Neural cell (in vitro differentiated cells): ENCODE measurements around the gene ACAA1. TPM values are rescaled to one million over a fixed set of nuclear protein-coding genes. Genes with fewer than 3 reads are reported as not detected.
"Not testable (repeated sequence)": the region's sequence is repeated elsewhere in the genome, so short reads cannot be mapped to it uniquely, and the experiment has no call there.

Source experiments
- H2AFZ ChIP-seq: fragments of 200-600, 300-800 bp; sonication (generic), shearing (Covaris generic); 2 replicates; pipeline ENCODE4 v1.6.0; 2014; ENCODE audit warnings: low read depth, mild to moderate bottlenecking, antibody characterized with exemption, low read length, moderate library complexity
- H3F3A ChIP-seq: fragments of 200-600 bp; shearing (Covaris generic); 2 replicates; pipeline ENCODE4 v1.6.1; 2016; ENCODE audit warnings: mild to moderate bottlenecking, moderate library complexity, mixed read lengths, antibody characterized with exemption, low read length; ENCODE audit not compliant: insufficient read depth, poor library complexity, severe bottlenecking
- H3K27ac ChIP-seq: fragments of 200-600, 300-800 bp; sonication (generic), shearing (Covaris generic); 2 replicates; pipeline ENCODE4 v1.5.1; 2014; ENCODE audit warnings: mild to moderate bottlenecking, low read length, moderate library complexity
- H3K27me3 ChIP-seq: fragments of 300-800, 200-600 bp; sonication (generic), shearing (Covaris generic); 2 replicates; pipeline ENCODE4 v1.6.0; 2014; ENCODE audit warnings: mild to moderate bottlenecking, low read depth, low read length, moderate library complexity; ENCODE audit not compliant: insufficient read depth
- H3K36me3 ChIP-seq: fragments of 300-800, 200-600 bp; sonication (generic), shearing (Covaris generic); 2 replicates; pipeline ENCODE4 v1.5.1; 2014; ENCODE audit warnings: mild to moderate bottlenecking, antibody characterized with exemption, low read length, moderate library complexity; ENCODE audit not compliant: insufficient read depth
- H3K4me2 ChIP-seq: fragments of 300-800, 200-600 bp; sonication (generic), shearing (Covaris generic); 2 replicates; pipeline ENCODE4 v1.6.0; 2014; ENCODE audit warnings: mild to moderate bottlenecking, low read length
- H3K4me3 ChIP-seq: fragments of 300-800, 200-600 bp; sonication (generic), shearing (Covaris generic); 2 replicates; pipeline ENCODE4 v1.5.1; 2014; ENCODE audit warnings: mild to moderate bottlenecking, low read length, moderate library complexity
- H3K79me2 ChIP-seq: fragments of 200-600 bp; shearing (Covaris generic); replicated peaks from 2 replicates; pipeline ENCODE4 v1.6.0; 2014; ENCODE audit warnings: mild to moderate bottlenecking, low read length, moderate library complexity; ENCODE audit not compliant: insufficient read depth
- H3K9ac ChIP-seq: fragments of 300-800, 200-600 bp; sonication (generic), shearing (Covaris generic); 2 replicates; pipeline ENCODE4 v1.6.1; 2016; ENCODE audit warnings: mild to moderate bottlenecking, low read length, mixed read lengths
- H3K9me2 ChIP-seq: fragments of 200-600 bp; shearing (Covaris generic); 2 replicates; pipeline ENCODE4 v1.6.1; 2016; ENCODE audit warnings: mild to moderate bottlenecking, low read length, mixed read lengths; ENCODE audit not compliant: insufficient read depth
- H3K9me3 ChIP-seq: fragments of 200-600, 300-800 bp; sonication (generic), shearing (Covaris generic); 2 replicates; pipeline ENCODE4 v1.6.1; 2016; ENCODE audit warnings: mild to moderate bottlenecking, mixed run types, low read length, moderate library complexity, mixed read lengths
- H4K20me1 ChIP-seq: fragments of 200-600 bp; shearing (Covaris generic); 2 replicates; pipeline ENCODE4 v1.6.1; 2016; ENCODE audit warnings: mild to moderate bottlenecking, mixed run types; ENCODE audit not compliant: insufficient read depth
- CTCF ChIP-seq: fragments of 450-650 bp; IDR thresholded peaks from 2 replicates; pipeline ENCODE4 v1.5.1; 2014; ENCODE audit warnings: antibody characterized with exemption, mild to moderate bottlenecking, moderate library complexity; ENCODE audit not compliant: poor library complexity, severe bottlenecking
- EP300 ChIP-seq: fragments of 450-650 bp; conservative IDR thresholded peaks from 2 replicates; pipeline ENCODE4 v1.6.1; 2014; ENCODE audit warnings: antibody characterized with exemption, mild to moderate bottlenecking, moderate library complexity; ENCODE audit not compliant: poor library complexity, severe bottlenecking
- EZH2 ChIP-seq: fragments of 200-600, 300-800 bp; shearing (Covaris generic), sonication (generic); IDR thresholded peaks from 2 replicates; pipeline ENCODE4 v1.6.1; 2014; ENCODE audit warnings: antibody characterized with exemption, low read length, borderline replicate concordance, mild to moderate bottlenecking; ENCODE audit not compliant: insufficient read depth, poor library complexity, severe bottlenecking
- MXI1 ChIP-seq: fragments of 450-650 bp; conservative IDR thresholded peaks from 2 replicates; pipeline ENCODE4 v1.6.1; 2014; ENCODE audit warnings: antibody characterized with exemption, mild to moderate bottlenecking; ENCODE audit not compliant: poor library complexity, severe bottlenecking
- POLR2AphosphoS5 ChIP-seq: IDR thresholded peaks from 2 replicates; pipeline ENCODE4 v1.6.1; 2012
- RAD21 ChIP-seq: fragments of 450-650 bp; conservative IDR thresholded peaks from 2 replicates; pipeline ENCODE4 v1.6.1; 2014; ENCODE audit warnings: antibody characterized with exemption, mild to moderate bottlenecking, moderate library complexity
- SMC3 ChIP-seq: fragments of 450-650 bp; conservative IDR thresholded peaks from 2 replicates; pipeline ENCODE4 v1.6.1; 2014; ENCODE audit warnings: antibody characterized with exemption, mild to moderate bottlenecking, moderate library complexity; ENCODE audit not compliant: poor library complexity
- TAF1 ChIP-seq: IDR thresholded peaks from 2 replicates; pipeline ENCODE4 v1.6.1; 2012; ENCODE audit warnings: low read depth
- polyA plus RNA-seq: library from polyadenylated mRNA; depleted of rRNA; stranded (reverse); fragments of >200 nt; gene quantifications from 2 replicates; pipeline ENCODE4 v1.2.3, GENCODE V29; 2014
- TF ChIP-seq, protein P1 (sequence below): IDR thresholded peaks from 2 replicates; pipeline ENCODE4 v1.6.1; 2012; ENCODE audit warnings: borderline replicate concordance

The ACAA1 gene
- polyA plus RNA-seq, 1 donor from 2014 or later: 59.1 TPM

DNA sequence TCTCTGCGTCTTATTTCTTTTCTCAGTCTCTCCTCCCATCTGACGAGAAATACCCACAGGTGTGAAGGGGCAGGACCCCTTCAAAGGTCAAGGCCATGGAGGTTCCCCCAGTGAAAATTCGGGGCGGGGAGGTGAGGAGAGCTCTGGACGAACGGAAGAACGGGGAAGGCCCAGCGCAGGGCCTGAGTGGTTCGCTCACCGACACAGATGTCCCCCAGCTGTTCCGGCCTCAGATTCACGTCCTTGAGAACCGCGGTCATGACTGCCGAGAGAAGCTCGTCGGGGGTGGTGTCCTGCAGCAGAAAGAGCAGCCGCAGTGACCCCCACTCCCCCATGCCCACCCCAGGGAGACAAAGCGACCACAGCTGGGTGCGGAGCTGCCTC is 542 bp downstream of the ACAA1 start:
- Histone ChIP-seq H2AFZ (peak overlapping the region; percentile 73), H3K9me2 (no peaks in the 10 kb centered on the region)

GRCh38 chr3:38135621-38136277 is 1.2 kb downstream of the ACAA1 start:
- Histone ChIP-seq H3K27ac (peak overlapping the region; percentile 42), H3K4me3 (peak overlapping the region; percentile 93), H3K9ac (peak overlapping the region; percentile 80), H3K27me3 (peaks cover 20% of the 10 kb centered on the region), H3K4me2 (peak overlapping the region; percentile 82), H2AFZ (peak overlapping the region; percentile 73)
- peak; percentile 20 for TF ChIP-seq MXI1
- not testable (repeated sequence) for H4K20me1 ChIP-seq, H3K9me3 ChIP-seq, H3K36me3 ChIP-seq, H3K79me2 ChIP-seq, H3F3A ChIP-seq, H3K9me2 ChIP-seq

More for the DNA sequence above, 542 bp downstream of the ACAA1 start:
- Histone ChIP-seq H3F3A (no peaks in the 10 kb centered on the region), H3K27ac (peak overlapping the region; percentile 42), H3K9me3 (no peaks in the 10 kb centered on the region), H3K79me2 (peaks cover 7% of the 10 kb centered on the region), H3K4me3 (peak overlapping the region; percentile 93), H3K4me2 (peak overlapping the region; percentile 82), H3K27me3 (peaks cover 20% of the 10 kb centered on the region), H3K36me3 (no peaks in the 10 kb centered on the region), H3K9ac (peak overlapping the region; percentile 80), H4K20me1 (no peaks in the 10 kb centered on the region)
- TF ChIP-seq SMC3: no peak
- TF ChIP-seq EZH2: no peak
- no peak for TF ChIP-seq TAF1
- no peak for TF ChIP-seq EP300
- TF ChIP-seq, protein P1, sequence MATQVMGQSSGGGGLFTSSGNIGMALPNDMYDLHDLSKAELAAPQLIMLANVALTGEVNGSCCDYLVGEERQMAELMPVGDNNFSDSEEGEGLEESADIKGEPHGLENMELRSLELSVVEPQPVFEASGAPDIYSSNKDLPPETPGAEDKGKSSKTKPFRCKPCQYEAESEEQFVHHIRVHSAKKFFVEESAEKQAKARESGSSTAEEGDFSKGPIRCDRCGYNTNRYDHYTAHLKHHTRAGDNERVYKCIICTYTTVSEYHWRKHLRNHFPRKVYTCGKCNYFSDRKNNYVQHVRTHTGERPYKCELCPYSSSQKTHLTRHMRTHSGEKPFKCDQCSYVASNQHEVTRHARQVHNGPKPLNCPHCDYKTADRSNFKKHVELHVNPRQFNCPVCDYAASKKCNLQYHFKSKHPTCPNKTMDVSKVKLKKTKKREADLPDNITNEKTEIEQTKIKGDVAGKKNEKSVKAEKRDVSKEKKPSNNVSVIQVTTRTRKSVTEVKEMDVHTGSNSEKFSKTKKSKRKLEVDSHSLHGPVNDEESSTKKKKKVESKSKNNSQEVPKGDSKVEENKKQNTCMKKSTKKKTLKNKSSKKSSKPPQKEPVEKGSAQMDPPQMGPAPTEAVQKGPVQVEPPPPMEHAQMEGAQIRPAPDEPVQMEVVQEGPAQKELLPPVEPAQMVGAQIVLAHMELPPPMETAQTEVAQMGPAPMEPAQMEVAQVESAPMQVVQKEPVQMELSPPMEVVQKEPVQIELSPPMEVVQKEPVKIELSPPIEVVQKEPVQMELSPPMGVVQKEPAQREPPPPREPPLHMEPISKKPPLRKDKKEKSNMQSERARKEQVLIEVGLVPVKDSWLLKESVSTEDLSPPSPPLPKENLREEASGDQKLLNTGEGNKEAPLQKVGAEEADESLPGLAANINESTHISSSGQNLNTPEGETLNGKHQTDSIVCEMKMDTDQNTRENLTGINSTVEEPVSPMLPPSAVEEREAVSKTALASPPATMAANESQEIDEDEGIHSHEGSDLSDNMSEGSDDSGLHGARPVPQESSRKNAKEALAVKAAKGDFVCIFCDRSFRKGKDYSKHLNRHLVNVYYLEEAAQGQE: no peak
- no peak for TF ChIP-seq CTCF
- no peak for TF ChIP-seq POLR2AphosphoS5
- TF ChIP-seq RAD21: no peak
- TF ChIP-seq MXI1: no peak

GRCh38 chr3:38134517-38135143 is 2.3 kb downstream of the ACAA1 start:
- not testable (repeated sequence) for H3K36me3 ChIP-seq, H4K20me1 ChIP-seq, H3K9ac ChIP-seq, H3K79me2 ChIP-seq, H3K9me3 ChIP-seq, H2AFZ ChIP-seq, H3K4me2 ChIP-seq, H3F3A ChIP-seq, H3K9me2 ChIP-seq, H3K27ac ChIP-seq
- H3K27me3 ChIP-seq: peaks cover 18% of the 10 kb centered on the region
- H3K4me3 ChIP-seq: peak overlapping the region; percentile 93
